HepG2 (cell line): ENCODE results near the gene LLGL2. TPM values are rescaled to one million over a fixed set of nuclear protein-coding genes. Genes with fewer than 3 reads are reported as not detected.

Source experiments
- BHLHE40 ChIP-seq: IDR thresholded peaks from 2 replicates; pipeline ENCODE4 v1.6.1; 2011; ENCODE audit warnings: low read length, improper control_type of control experiment
- EEA1 ChIP-seq: sonication (generic); formaldehyde crosslinking; IDR thresholded peaks from 2 replicates; pipeline ENCODE4 v1.5.1; 2020; ENCODE audit warnings: mild to moderate bottlenecking, missing genetic modification reagents, borderline replicate concordance
- ELK4 ChIP-seq: sonication (generic); formaldehyde crosslinking; IDR thresholded peaks from 2 replicates; pipeline ENCODE4 v1.9.0; 2021; ENCODE audit warnings: missing genetic modification reagents, borderline replicate concordance
- FOXP1 ChIP-seq, 2 experiments: fragments of 450-650 bp in 1 of 2; IDR thresholded peaks; 2 replicates each; pipeline ENCODE4 v1.6.1; 2017 to 2018; ENCODE audit warnings: antibody characterized with exemption in 1 of 2
- GATAD2A ChIP-seq: IDR thresholded peaks from 2 replicates; pipeline ENCODE4 v1.6.1; 2016
- HNRNPLL ChIP-seq: fragments of 200-400 bp; formaldehyde crosslinking; IDR thresholded peaks from 2 replicates; pipeline ENCODE4 v1.6.1; 2017; ENCODE audit warnings: mild to moderate bottlenecking, low read depth, low read length; ENCODE audit not compliant: poor library complexity, severe bottlenecking
- HOXA9 ChIP-seq: sonication (generic); formaldehyde crosslinking; IDR thresholded peaks from 2 replicates; pipeline ENCODE4 v1.8.1; 2022; ENCODE audit warnings: missing genetic modification reagents, mild to moderate bottlenecking, moderate library complexity, borderline replicate concordance
- ISX ChIP-seq: sonication (generic); formaldehyde crosslinking; conservative IDR thresholded peaks from 2 replicates; pipeline ENCODE4 v1.5.0; 2020; ENCODE audit warnings: missing genetic modification reagents
- JDP2 ChIP-seq: sonication (generic); formaldehyde crosslinking; IDR thresholded peaks from 2 replicates; pipeline ENCODE4 v1.8.1; 2022; ENCODE audit warnings: missing genetic modification reagents, borderline replicate concordance
- KDM6A ChIP-seq: IDR thresholded peaks from 2 replicates; pipeline ENCODE4 v1.6.1; 2016; ENCODE audit warnings: low read depth
- MTF1 ChIP-seq: sonication (generic); formaldehyde crosslinking; IDR thresholded peaks from 2 replicates; pipeline ENCODE4 v1.5.0; 2020; ENCODE audit warnings: missing genetic modification reagents
- SMAD1 ChIP-seq: sonication (generic); formaldehyde crosslinking; IDR thresholded peaks from 2 replicates; pipeline ENCODE4 v1.4.0; 2020; ENCODE audit warnings: missing genetic modification reagents, low read depth, mild to moderate bottlenecking, borderline replicate concordance
- SP140L ChIP-seq: sonication (generic); formaldehyde crosslinking; IDR thresholded peaks from 2 replicates; pipeline ENCODE4 v1.4.0; 2020; ENCODE audit warnings: missing genetic modification reagents, borderline replicate concordance
- SP2 ChIP-seq: sonication (generic); formaldehyde crosslinking; IDR thresholded peaks from 2 replicates; pipeline ENCODE4 v1.5.1; 2020; ENCODE audit warnings: mild to moderate bottlenecking, missing genetic modification reagents
- SP5 ChIP-seq: IDR thresholded peaks from 2 replicates; pipeline ENCODE4 v1.6.1; 2016; ENCODE audit warnings: low read depth, borderline replicate concordance
- TAF1 ChIP-seq: sonication (generic); formaldehyde crosslinking; IDR thresholded peaks from 2 replicates; pipeline ENCODE4 v1.4.0; 2020; ENCODE audit warnings: missing genetic modification reagents
- TFAP4 ChIP-seq: sonication (generic); IDR thresholded peaks from 2 replicates; pipeline ENCODE4 v1.6.1; 2016; ENCODE audit warnings: low read depth, borderline replicate concordance
- TOE1 ChIP-seq: sonication (generic); formaldehyde crosslinking; IDR thresholded peaks from 2 replicates; pipeline ENCODE4 v1.4.0; 2020; ENCODE audit warnings: mild to moderate bottlenecking, missing genetic modification reagents
- ZNF362 ChIP-seq: sonication (generic); formaldehyde crosslinking; IDR thresholded peaks from 2 replicates; pipeline ENCODE4 v1.4.0; 2020; ENCODE audit warnings: missing genetic modification reagents, mild to moderate bottlenecking, borderline replicate concordance
- ZNF543 ChIP-seq: sonication (generic); formaldehyde crosslinking; IDR thresholded peaks from 2 replicates; pipeline ENCODE4 v1.4.0; 2020; ENCODE audit warnings: mild to moderate bottlenecking, missing genetic modification reagents
- ZNF589 ChIP-seq: sonication (generic); formaldehyde crosslinking; conservative IDR thresholded peaks from 2 replicates; pipeline ENCODE4 v1.8.0; 2022; ENCODE audit warnings: mild to moderate bottlenecking, moderate library complexity, missing genetic modification reagents
- ZNF770 ChIP-seq: sonication (generic); formaldehyde crosslinking; IDR thresholded peaks from 2 replicates; pipeline ENCODE4 v1.5.0; 2020; ENCODE audit warnings: mild to moderate bottlenecking, missing genetic modification reagents
- ZNF777 ChIP-seq: sonication (generic); formaldehyde crosslinking; IDR thresholded peaks from 2 replicates; pipeline ENCODE4 v1.4.0; 2020; ENCODE audit warnings: missing genetic modification reagents
- ZSCAN29 ChIP-seq: sonication (generic); formaldehyde crosslinking; conservative IDR thresholded peaks from 2 replicates; pipeline ENCODE4 v1.4.0; 2020; ENCODE audit warnings: mild to moderate bottlenecking, missing genetic modification reagents
- ZUFSP ChIP-seq: sonication (generic); formaldehyde crosslinking; IDR thresholded peaks from 2 replicates; pipeline ENCODE4 v1.9.0; 2021; ENCODE audit warnings: missing genetic modification reagents, mild to moderate bottlenecking, borderline replicate concordance
- polyA plus RNA-seq, 8 experiments: library from polyadenylated mRNA; depleted of rRNA in 3 of 8; stranded (reverse) in 7 of 8; unstranded in 1 of 8; fragments of >200 nt; fragmentation: Illumina TruSeq in 4 of 8; extraction: Trizol in 4 of 8; gene quantifications; 2 replicates each; pipeline versions ENCODE4 v1.2.1 to v1.2.3, GENCODE V29; 2011 to 2016; ENCODE audit warnings: low read depth in 4 of 8, missing spikeins in 1 of 8, mixed read lengths in 1 of 8; ENCODE audit not compliant: insufficient read depth in 1 of 8
- total RNA-seq, 5 experiments: library from RNA; depleted of rRNA; stranded (reverse); fragments of >200 nt; fragmentation: Illumina TruSeq; extraction: Trizol; gene quantifications; 2 replicates each; pipeline ENCODE4 v1.2.3, GENCODE V29; 2016; ENCODE audit warnings: low read depth in 1 of 5

The LLGL2 gene
- total and polyA plus RNA-seq, 2 of the 13 experiments (the other 11 are each of a cell fraction or from before 2014, with no cell fraction given) = 83.0 to 86.7 TPM

GRCh38 chr17:75516255-75516618 lies 9.3 kb upstream of the LLGL2 start, which contains the start of gene TSEN54 (continued):
- no peak for TF ChIP-seq ZNF362 (CRISPR knock-in tag)
- peak; percentile 20; the same call in 1 of the 2 replicates for TF ChIP-seq JDP2 (CRISPR knock-in tag)
- no peak for TF ChIP-seq ZUFSP (CRISPR knock-in tag)
- TF ChIP-seq ISX (CRISPR knock-in tag) = no peak
- 0 out of 2 replicates have a peak, but pooled peaks have one; percentile 8 for TF ChIP-seq EEA1 (CRISPR knock-in tag)
- no peak for TF ChIP-seq FOXP1 (IDR thresholded peaks at IDR 0.05)
- TF ChIP-seq FOXP1 (CRISPR knock-in tag; IDR thresholded peaks at IDR 0.05) = no peak
- TF ChIP-seq HOXA9 = peak; percentile 51; the same call in 1 of the 2 replicates
- no peak for TF ChIP-seq GATAD2A
- TF ChIP-seq TFAP4 = peak; percentile 21; the same call in 1 of the 2 replicates
- TF ChIP-seq SP140L = 0 out of 2 replicates have a peak, but pooled peaks have one; percentile 6
- TF ChIP-seq SMAD1 (CRISPR knock-in tag) = no peak
- no peak for TF ChIP-seq TAF1
- peak; percentile 72 for TF ChIP-seq HNRNPLL
- TF ChIP-seq ZNF770 (CRISPR knock-in tag) = peak; percentile 4; the same call in 1 of the 2 replicates
- no peak for TF ChIP-seq ZNF589 (CRISPR knock-in tag)
- no peak for TF ChIP-seq BHLHE40
- TF ChIP-seq SP2 = peak; percentile 35; the same call in 1 of the 2 replicates
- TF ChIP-seq SP5 = peak; percentile 95
- no peak for TF ChIP-seq KDM6A
- TF ChIP-seq ELK4 (CRISPR knock-in tag) = 0 out of 2 replicates have a peak, but pooled peaks have one; percentile 15
- TF ChIP-seq ZNF777 (CRISPR knock-in tag) = peak; percentile 98
- no peak for TF ChIP-seq TOE1 (CRISPR knock-in tag)
- TF ChIP-seq MTF1 = no peak
- TF ChIP-seq ZNF543 = no peak; the same call in 1 of the 2 replicates
- TF ChIP-seq ZSCAN29 (CRISPR knock-in tag) = 0 out of 2 replicates have a peak, but pooled peaks have one; percentile 8
